Endothelial cell of umbilical vein (primary cell): ENCODE data around the gene ZCCHC14. TPM values are rescaled to one million over a fixed set of nuclear protein-coding genes. Genes with fewer than 3 reads are reported as not detected.

ENCODE experiments used
- BruUV-seq: library from RNA; stranded (reverse); fragments of 400-500 nt; replicated peaks from 2 replicates; lab custom pipeline; 2021; lab: Mats Ljungman, UMichigan
- CTCF ChIA-PET: fragments of 300-600, 350-600 bp; sonication (Branson Sonifier 250); formaldehyde crosslinking; loops from one replicate; lab custom pipeline; 2021; ENCODE audit warnings: antibody characterized with exemption, inconsistent platforms; lab: Charles Lee
- POLR2A ChIA-PET: fragments of 300-600, 350-600 bp; sonication (Branson Sonifier 250); formaldehyde crosslinking; loops from one replicate; lab custom pipeline; 2021; ENCODE audit warnings: antibody characterized with exemption, inconsistent platforms; lab: Charles Lee
- DNase-seq: peaks from one replicate; pipeline ENCODE4 v3.0.0-alpha.2; 2011; ENCODE audit warnings: low read depth, low spot score
- FAIRE-seq: peaks from 2 replicates; lab custom pipeline; 2011; peaks lifted over from hg19 to GRCh38; lab: Jason Lieb, UNC
- H2AFZ ChIP-seq: 2 replicates; pipeline ENCODE4 v1.6.0; 2012; ENCODE audit warnings: low read depth, low read length, control low read depth, inconsistent platforms
- H3K27ac ChIP-seq: 2 replicates; pipeline ENCODE4 v1.5.1; 2011; ENCODE audit warnings: low read depth, mild to moderate bottlenecking, control low read depth, low read length, moderate library complexity; ENCODE audit not compliant: insufficient read depth
- H3K27me3 ChIP-seq, 2 experiments: 2 replicates each; pipeline versions ENCODE4 v1.6.0 to v1.6.1; 2011; ENCODE audit warnings: low read length in 2 of 2, mixed read lengths in 1 of 2; ENCODE audit not compliant: control insufficient read depth in 2 of 2, insufficient read depth in 2 of 2
- H3K36me3 ChIP-seq, 2 experiments: 2 replicates in 1 of 2; 3 replicates in 1 of 2; pipeline ENCODE4 v1.5.1; 2011; ENCODE audit warnings: low read length in 2 of 2, mild to moderate bottlenecking in 1 of 2, moderate library complexity in 1 of 2; ENCODE audit not compliant: control insufficient read depth in 2 of 2, insufficient read depth in 2 of 2; ENCODE audit errors: extremely low read depth in 1 of 2
- H3K4me1 ChIP-seq: 3 replicates; pipeline ENCODE4 v1.5.1; 2011; ENCODE audit warnings: mild to moderate bottlenecking, low read length; ENCODE audit not compliant: control insufficient read depth, insufficient read depth; ENCODE audit errors: extremely low read depth
- H3K4me2 ChIP-seq: 2 replicates; pipeline ENCODE4 v1.6.1; 2011; ENCODE audit warnings: low read length, control low read depth, mixed read lengths; ENCODE audit not compliant: insufficient read depth
- H3K4me3 ChIP-seq, 3 experiments: fragments of 200-600 bp in 1 of 3; sonication (generic), shearing (Covaris generic) in 1 of 3; replicated peaks in 1 of 3; 2 replicates each; pipeline ENCODE4 v1.5.1; 2011 to 2016; ENCODE audit warnings: control low read depth in 3 of 3, low read length in 3 of 3, mild to moderate bottlenecking in 2 of 3, inconsistent platforms in 1 of 3, low read depth in 1 of 3, moderate library complexity in 1 of 3; ENCODE audit not compliant: insufficient read depth in 1 of 3
- H3K79me2 ChIP-seq: 2 replicates; pipeline ENCODE4 v1.6.0; 2012; ENCODE audit warnings: low read length, inconsistent platforms; ENCODE audit not compliant: control insufficient read depth, insufficient read depth
- H3K9ac ChIP-seq: replicated peaks from 2 replicates; pipeline ENCODE3; 2011; ENCODE audit warnings: low read length, control low read depth; ENCODE audit not compliant: insufficient read depth; ENCODE audit errors: extremely low read depth
- H3K9me1 ChIP-seq: replicated peaks from 3 replicates; pipeline ENCODE4 v1.6.0; 2011; ENCODE audit warnings: mild to moderate bottlenecking, low read length; ENCODE audit not compliant: control insufficient read depth, insufficient read depth; ENCODE audit errors: extremely low read depth
- H3K9me3 ChIP-seq: replicated peaks from 2 replicates; pipeline ENCODE4 v1.5.1; 2012; ENCODE audit warnings: low read length, inconsistent platforms; ENCODE audit not compliant: control insufficient read depth, insufficient read depth
- H4K20me1 ChIP-seq: replicated peaks from 2 replicates; pipeline ENCODE3; 2011; ENCODE audit warnings: mild to moderate bottlenecking, low read length; ENCODE audit not compliant: control insufficient read depth, insufficient read depth; ENCODE audit errors: extremely low read depth
- EZH2 ChIP-seq: IDR thresholded peaks from 2 replicates; pipeline ENCODE4 v1.6.1; 2012; ENCODE audit warnings: borderline replicate concordance, low read depth, mild to moderate bottlenecking, moderate library complexity, low read length, inconsistent platforms; ENCODE audit not compliant: severe bottlenecking
- FOS ChIP-seq: IDR thresholded peaks from 2 replicates; pipeline ENCODE4 v1.6.1; 2011; ENCODE audit warnings: mild to moderate bottlenecking, low read length, moderate library complexity, borderline replicate concordance; ENCODE audit not compliant: insufficient read depth
- GATA2 ChIP-seq: IDR thresholded peaks from 2 replicates; pipeline ENCODE4 v1.7.0; 2011; ENCODE audit warnings: low read depth, mild to moderate bottlenecking, moderate library complexity, mixed read lengths, low read length; ENCODE audit not compliant: insufficient read length, insufficient read depth
- JUN ChIP-seq: IDR thresholded peaks from 2 replicates; pipeline ENCODE4 v1.6.1; 2011; ENCODE audit warnings: borderline replicate concordance, low read depth; ENCODE audit not compliant: insufficient read length, insufficient read depth
- MAX ChIP-seq: IDR thresholded peaks from 2 replicates; pipeline ENCODE4 v1.6.1; 2011; ENCODE audit not compliant: insufficient read depth, insufficient read length
- MYC ChIP-seq: IDR thresholded peaks from one replicate; pipeline ENCODE4 v1.6.1; 2011; ENCODE audit warnings: mild to moderate bottlenecking, low read depth, low read length
- POLR2A ChIP-seq: IDR thresholded peaks from 2 replicates; pipeline ENCODE4 v1.6.1; 2012; ENCODE audit warnings: low read depth, mild to moderate bottlenecking, control low read depth, low read length
- POLR2AphosphoS5 ChIP-seq: IDR thresholded peaks from 2 replicates; pipeline ENCODE4 v1.6.1; 2012; ENCODE audit warnings: low read depth, mild to moderate bottlenecking, control low read depth, low read length, moderate library complexity; ENCODE audit not compliant: insufficient read depth
- dilution Hi-C: fragments of 300-500 bp; cut with MboI; formaldehyde crosslinking; loops from one replicate; pipeline ENCODE4 v1.15.0; 2019; ENCODE audit warnings: low sequenced_read_pairs; ENCODE audit not compliant: extremely low pct_ligation_motif_present
- intact Hi-C: fragments of 100-400 bp; cut with micrococcal nuclease; formaldehyde crosslinking; loops from one replicate; pipeline ENCODE4 v1.10.0; 2022
- polyA plus RNA-seq, 4 experiments: library from polyadenylated mRNA; depleted of rRNA in 3 of 4; stranded (reverse) in 3 of 4; unstranded in 1 of 4; fragments of >200 nt; gene quantifications; 2 replicates each; pipeline versions ENCODE4 v1.2.1 to v1.2.3, GENCODE V29; 2011 to 2012; ENCODE audit warnings: missing spikeins in 1 of 4
- total RNA-seq: library from RNA; stranded (reverse); gene quantifications from 2 replicates; pipeline ENCODE4 v1.2.3, GENCODE V29; 2021
- TF ChIP-seq, protein P1 (sequence below), 2 donors: IDR thresholded peaks; 1 replicate in 1 of 2; 2 replicates in 1 of 2; pipeline ENCODE4 v1.5.1; 2011; ENCODE audit warnings: low read length in 2 of 2, mild to moderate bottlenecking in 2 of 2, moderate library complexity in 2 of 2, control low read depth in 1 of 2, inconsistent platforms in 1 of 2, low read depth in 1 of 2; ENCODE audit not compliant: insufficient read depth in 1 of 2; ENCODE audit errors: extremely low read depth in 1 of 2

The ZCCHC14 gene
- total and polyA plus RNA-seq, 2 donors (not counting 3 experiments of a cell fraction or from before 2014, with no cell fraction given): 9.5 to 30.9 TPM

GRCh38 chr16:87358696-87359095 is 134.1 kb downstream of the ZCCHC14 start:
- Histone ChIP-seq H4K20me1 (no peaks in the 10 kb centered on the region), H3K4me3 (no peak overlapping the region), H3K27me3 (no peaks in the 10 kb centered on the region), H3K9me3 (no peaks in the 10 kb centered on the region), H3K36me3 (peaks cover 5 to 23% of the 10 kb centered on the region in 2 experiments), H3K4me1 (peaks cover 1% of the 10 kb centered on the region), H3K9ac (no peak overlapping the region), H2AFZ (no peak overlapping the region), H3K27ac (no peak overlapping the region), H3K79me2 (no peaks in the 10 kb centered on the region), H3K9me1 (no peaks in the 10 kb centered on the region), H3K4me2 (no peak overlapping the region)
- POLR2A ChIA-PET: no interaction called here
- CTCF ChIA-PET: interaction anchor here (0.7 kb wide), 1 partner anchor 14 kb away, joined by 3 read pairs; no protein-coding TSS in a partner anchor
- no peak for TF ChIP-seq EZH2
- TF ChIP-seq MYC: no peak
- TF ChIP-seq, protein P1, sequence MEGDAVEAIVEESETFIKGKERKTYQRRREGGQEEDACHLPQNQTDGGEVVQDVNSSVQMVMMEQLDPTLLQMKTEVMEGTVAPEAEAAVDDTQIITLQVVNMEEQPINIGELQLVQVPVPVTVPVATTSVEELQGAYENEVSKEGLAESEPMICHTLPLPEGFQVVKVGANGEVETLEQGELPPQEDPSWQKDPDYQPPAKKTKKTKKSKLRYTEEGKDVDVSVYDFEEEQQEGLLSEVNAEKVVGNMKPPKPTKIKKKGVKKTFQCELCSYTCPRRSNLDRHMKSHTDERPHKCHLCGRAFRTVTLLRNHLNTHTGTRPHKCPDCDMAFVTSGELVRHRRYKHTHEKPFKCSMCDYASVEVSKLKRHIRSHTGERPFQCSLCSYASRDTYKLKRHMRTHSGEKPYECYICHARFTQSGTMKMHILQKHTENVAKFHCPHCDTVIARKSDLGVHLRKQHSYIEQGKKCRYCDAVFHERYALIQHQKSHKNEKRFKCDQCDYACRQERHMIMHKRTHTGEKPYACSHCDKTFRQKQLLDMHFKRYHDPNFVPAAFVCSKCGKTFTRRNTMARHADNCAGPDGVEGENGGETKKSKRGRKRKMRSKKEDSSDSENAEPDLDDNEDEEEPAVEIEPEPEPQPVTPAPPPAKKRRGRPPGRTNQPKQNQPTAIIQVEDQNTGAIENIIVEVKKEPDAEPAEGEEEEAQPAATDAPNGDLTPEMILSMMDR (IDR thresholded peaks at IDR 0.05; ENCODE audit: extremely low read depth in 1 of 2, insufficient read depth in 1 of 2, low read depth in 1 of 2, low read length in 2 of 2): no peak
- no peak for TF ChIP-seq MAX
- TF ChIP-seq POLR2A: no peak
- TF ChIP-seq POLR2AphosphoS5: no peak
- TF ChIP-seq GATA2: no peak
- TF ChIP-seq JUN: no peak
- no peak for TF ChIP-seq FOS
- dilution Hi-C loops: no loop called here
- no TSS peak for BruUV-seq
- intact Hi-C loops: no loop called here
- FAIRE-seq (no peak), DNase-seq (no peak)
